GM11168 (cell line): ENCODE results near the gene CLDN7.

ENCODE experiments used
- in situ Hi-C: fragments of 300-500 bp; cut with MboI; formaldehyde crosslinking; loops from one replicate; pipeline ENCODE4 v1.12.0; 2022; ENCODE audit warnings: low sequenced_read_pairs; ENCODE audit not compliant: unreplicated experiment

Gene CLDN7

DNA sequence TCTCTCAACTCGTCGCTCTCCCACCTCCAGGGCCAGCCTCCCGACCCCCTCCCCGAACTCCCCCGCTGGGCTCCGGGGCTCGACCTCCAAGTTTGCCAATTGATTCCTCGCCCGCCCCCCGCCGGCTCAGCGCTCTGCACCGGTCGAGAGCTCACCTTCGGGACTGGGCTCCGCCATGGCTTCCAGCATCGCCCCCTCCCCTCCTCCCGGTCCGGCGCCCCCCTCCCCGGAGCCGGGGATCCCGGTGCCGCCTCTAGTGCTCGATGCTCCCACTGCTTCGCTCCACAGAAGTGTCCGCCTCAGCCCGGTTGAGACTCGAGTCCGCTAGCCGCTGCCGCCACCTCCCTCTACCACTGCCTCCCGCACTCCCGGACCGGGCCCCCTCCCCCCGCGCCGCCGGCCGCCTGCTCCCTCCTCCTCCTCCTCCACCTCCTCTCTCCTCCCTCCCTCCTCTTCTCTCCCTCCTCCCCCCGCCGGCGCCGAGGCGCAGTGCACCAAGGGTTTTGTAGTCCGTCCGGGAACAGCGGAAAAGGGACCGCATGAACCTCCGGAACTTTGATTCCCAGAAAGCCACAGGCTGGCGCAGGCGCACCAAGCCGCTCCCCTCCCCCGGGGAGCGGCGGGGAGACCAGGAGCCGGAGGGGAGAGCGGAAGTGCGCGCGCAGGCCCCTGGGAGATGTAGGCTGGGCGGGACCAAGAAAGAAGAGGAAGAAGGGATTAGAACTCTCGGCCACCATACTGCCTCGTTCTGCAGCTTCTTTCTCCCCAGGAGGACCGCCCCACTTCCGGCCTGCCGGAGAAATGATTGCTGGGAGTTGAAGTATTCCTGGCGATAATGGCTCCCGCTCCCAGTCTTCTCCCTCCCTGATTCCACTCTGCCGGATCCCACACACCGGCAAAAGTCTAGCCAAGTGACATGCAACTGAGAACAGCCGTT is 22.9 kb downstream of the CLDN7 start, which contains the start of gene PHF23:
Gene PHF23, minus strand, starts transcription at position 367 of the 937 bp plus-strand sequence. Its CDS starts 178 bp downstream, at position 189.
- in situ Hi-C loops, result no loop called here

DNA sequence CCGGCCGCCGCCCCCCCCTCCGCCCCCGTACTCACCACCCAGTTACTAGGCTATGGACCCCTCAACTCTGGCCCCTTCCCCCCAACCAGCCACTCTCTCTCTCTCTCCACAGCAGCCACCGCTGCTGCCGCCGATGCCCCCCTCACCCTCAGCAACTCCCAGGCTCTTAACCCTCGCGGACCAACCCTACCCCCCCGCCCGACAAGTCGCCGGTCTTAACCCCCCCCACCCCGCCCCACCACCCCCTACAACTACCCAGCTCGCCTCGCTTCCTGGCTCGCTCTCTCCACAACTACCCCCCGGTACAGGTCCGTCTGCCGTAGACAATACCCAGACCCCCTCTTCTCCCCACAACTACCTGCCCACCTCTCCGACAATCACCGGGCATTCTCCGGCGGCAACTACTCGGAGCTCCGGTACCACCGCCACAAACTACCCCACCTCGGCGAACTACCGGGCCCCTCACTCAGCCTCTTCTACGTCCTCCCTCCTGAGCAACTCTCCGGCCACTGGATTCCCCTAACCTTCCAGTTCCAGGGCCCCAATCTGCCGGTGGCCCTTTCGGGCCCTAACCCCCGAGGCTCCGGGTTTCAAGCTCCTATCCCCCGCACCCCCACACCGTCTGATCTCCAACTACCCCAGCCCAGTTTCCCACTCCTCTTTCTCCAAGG is 23.7 kb downstream of the CLDN7 start:
- in situ Hi-C loops, result no loop called here

DNA sequence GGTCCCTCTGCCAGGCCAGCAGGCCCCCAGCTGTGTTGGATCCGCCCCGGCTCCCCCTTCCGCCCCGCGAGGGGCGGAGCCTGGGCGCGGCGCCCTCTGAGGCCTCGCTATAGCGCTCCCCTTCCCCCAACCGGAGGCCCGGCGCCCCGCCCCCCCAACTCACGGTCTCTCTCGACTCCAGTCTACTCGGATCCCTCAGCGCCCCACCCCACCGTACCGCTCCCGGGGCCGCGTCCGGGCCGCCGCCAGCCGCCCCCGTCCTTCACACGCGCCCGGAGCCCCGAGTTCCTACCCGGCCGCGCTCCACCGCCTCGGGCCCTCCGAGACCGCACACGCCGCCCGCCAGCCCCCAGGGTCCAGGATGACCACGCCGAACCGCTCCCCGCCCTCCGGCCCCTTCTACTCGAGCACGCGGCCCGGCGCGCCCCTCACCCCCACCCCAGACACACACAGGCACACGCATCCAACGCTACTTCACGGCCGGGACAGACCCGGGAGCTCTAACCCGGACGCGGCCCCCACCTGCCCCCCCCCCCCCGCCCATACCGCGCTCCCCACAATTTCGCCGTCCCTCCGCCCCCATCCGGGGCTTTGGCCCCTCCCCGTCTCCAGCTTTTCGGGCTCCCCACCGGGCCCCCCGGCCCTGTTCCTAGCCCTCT is 24.4 kb downstream of the CLDN7 start:
- in situ Hi-C loops, result no loop called here

DNA sequence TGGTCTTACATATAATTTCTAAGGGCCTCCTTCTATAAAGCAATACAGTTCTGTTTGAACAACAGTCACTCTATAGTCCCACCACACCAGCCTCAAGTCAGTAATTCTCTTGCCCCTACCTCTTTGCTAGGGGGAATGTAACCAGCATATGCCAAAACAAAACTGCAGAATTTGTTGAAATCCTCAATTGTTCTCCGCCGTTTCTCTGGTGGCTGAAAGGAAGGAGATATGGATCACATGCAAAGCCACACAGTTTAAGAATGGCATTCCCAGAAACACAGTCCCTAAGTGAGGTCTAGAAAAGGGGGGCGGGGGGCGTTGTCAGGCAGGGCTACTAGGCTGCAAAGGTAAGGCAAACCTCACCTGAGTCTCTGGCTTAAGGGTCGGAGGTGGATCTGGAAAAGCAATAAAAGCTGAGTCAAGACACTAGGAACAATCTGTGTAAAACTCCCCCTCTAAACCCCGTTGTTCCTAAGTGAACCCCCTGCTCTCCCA is 25.0 kb downstream of the CLDN7 start:
- in situ Hi-C loops, result no loop called here

DNA sequence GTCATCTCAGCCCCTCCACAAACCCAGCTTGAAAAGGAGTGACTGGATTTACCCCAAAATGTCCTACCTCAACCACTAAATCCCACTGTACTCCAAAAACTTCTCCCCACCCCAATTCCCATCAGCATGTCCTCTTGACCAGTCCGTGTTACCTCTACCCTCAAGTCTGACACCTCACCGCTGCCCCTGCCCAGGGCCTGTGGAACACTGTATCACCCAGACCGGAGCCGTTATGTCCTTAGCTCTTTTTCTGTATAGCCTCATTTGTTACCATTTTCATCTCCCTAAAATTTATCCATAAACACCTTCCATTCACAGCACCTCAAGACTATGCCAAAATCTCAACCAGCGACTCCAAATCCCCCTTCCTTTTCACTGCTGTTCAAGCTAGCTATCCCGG is 25.5 kb downstream of the CLDN7 start:
- in situ Hi-C loops, result no loop called here

DNA sequence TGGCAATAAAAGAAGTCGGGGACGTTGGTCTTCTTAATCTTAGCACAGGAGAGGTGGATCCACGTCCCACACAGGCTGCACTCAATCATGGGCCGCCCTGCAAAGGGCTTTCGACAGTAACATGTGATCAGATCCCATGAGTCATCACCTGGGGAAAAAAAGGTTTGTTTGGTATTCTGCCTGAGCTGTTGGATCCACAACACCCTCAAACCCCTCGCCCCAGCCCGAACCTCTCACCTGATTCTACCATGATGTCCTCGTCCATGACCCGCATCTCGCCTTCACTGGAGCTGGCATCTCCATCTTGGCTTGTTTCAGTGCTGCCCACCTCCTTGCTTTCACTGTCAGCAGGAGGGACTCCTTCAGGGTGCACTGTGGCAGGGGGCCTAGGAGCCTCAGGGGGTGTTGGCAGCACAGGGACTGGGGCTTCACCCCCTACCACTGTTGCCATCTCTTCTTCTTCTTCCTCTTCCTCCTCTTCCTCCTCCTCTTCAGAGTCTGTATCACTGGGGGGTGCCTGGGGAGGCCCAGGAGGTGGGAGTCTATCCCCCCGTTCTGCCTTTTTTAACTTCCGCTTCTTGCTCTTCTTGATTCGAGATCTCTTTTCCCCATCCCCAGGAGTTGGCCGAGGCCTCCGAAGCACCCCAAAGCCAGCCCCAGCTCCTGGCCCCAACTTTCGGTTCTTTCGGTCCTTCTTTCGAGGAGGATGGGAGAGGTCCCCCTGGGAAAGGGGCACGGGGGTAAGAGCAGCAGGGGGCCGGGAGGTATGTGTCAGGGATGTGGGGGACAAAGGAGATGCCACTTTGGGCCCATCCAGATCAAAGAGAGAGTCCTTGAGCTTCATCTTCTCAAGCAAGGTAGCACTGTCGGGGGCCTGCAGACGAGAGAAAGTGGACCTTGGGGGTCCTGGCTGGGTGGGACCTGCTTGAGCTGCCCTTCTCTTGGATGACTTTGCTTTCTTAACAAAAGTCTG is 26.3 kb downstream of the CLDN7 start:
- in situ Hi-C loops, result no loop called here

DNA sequence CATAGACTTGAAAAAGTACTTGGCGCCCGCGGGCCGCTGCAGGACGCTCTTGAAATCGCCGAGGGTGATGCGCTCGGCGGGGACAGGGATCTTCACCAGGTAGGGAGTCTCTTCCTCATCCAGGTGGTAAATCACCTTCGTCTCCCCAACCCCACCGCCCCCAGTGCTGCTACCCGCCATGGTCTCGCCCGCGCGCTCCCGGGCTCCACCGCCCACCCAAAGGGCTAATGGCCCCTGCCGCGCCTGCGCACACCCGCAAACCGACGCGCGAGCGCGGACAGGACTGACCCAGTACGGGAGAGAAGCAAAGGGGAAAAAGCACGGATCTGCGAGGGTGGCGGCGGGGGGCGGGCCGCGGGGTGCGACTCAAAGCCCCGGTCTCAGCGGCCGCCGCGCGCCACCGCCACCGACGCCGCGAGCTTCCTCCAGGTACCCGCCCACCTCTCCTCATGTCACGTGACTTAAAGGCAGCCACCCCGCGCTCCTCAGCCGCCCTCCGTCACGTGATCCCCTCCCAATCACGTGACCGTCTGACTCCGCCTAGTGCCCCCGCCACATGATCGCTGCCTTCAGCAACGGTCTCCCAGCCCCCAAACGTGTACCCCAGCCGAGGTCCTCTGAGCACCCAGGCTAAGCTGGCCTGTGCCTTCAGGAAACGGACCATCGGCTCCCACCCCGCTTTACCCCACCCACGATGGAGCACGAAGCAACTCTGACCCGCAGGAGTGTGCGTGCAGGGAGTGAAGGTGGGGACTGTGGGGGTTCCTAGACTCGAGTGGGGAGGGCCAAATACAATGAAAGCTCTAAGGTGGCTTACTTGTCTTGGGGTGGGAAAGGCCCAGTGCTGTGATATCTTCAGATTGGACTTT is 28.0 kb downstream of the CLDN7 start, which contains the start of gene DVL2:
Gene DVL2, minus strand, starts transcription at position 435 of the 869 bp plus-strand sequence. Its CDS starts 255 bp downstream, at position 180.
- in situ Hi-C loops, result no loop called here

DNA sequence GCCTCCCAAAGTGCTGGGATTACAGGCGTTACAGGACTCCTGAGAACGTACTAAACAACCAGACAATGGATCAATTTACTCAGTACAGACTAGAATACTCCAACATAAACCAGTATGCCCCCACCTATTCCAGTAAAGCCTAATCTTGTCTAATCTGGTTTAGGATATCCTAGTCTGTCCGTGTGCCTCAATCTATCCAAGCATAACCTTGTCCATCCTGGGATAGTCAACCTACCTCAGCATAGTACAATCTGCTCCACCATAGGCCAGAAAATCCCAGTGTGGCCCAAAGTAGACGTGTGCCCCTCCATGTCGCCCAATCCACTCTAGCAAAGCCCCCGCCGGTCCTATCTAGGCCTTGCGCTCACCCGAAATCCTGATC is 28.6 kb downstream of the CLDN7 start:
- in situ Hi-C loops, result no loop called here

DNA sequence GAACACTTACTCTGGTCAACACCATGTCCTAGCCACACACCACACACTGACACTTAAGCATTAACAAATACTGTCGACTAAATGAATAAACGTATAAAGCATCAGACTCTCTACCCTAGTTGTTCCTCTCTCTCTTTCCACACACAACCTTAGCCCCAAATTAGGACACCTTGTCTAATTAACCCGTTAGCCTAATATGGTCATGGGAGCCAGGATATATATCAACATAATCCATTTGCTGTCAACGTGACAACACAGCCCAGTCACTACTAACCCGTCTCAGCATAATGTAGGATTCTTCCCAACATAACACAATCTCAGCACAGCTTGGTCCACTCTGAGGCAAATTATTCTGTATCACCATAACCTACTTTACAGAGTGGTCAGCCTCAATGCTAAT is 30.2 kb downstream of the CLDN7 start:
- in situ Hi-C loops, result no loop called here

DNA sequence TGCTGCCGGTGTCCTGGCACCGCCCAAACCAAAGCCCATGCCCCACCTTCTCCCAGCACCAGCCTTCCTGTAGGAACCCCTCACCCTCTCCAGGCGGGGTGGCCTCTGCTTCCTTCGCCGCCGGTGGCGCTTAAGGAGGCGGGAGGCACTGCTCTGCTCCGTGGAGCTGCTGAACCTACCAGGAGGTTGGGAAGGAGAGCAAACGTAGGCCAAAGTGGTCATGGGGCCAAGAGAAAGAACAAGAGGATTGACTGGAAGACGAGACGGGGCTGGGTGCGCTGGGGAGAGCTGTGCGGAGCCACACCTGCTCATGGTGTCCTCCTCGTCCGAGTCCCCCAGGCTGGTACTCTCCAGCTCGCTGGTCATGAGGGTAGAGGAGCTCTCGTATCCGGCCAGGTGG is 32.8 kb downstream of the CLDN7 start:
- in situ Hi-C loops, result no loop called here

DNA sequence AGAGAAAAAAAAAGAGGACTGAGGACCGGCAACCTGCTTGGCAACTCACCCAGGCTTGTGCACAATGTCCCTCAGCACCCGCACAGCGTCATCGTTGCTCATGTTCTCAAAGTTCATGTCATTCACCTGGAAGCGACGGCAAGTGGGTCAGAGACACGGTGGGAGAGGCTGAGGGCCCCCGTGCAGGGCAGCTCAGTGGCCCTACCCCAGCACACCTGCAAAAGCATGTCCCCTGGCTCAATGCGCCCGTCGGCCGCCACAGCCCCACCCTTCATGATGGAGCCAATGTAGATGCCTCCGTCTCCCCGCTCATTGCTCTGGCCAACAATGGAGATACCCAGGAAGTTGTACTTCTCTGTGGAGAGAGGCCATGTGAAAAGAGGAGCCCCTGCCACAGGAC is 33.4 kb downstream of the CLDN7 start:
- in situ Hi-C loops, result no loop called here

DNA sequence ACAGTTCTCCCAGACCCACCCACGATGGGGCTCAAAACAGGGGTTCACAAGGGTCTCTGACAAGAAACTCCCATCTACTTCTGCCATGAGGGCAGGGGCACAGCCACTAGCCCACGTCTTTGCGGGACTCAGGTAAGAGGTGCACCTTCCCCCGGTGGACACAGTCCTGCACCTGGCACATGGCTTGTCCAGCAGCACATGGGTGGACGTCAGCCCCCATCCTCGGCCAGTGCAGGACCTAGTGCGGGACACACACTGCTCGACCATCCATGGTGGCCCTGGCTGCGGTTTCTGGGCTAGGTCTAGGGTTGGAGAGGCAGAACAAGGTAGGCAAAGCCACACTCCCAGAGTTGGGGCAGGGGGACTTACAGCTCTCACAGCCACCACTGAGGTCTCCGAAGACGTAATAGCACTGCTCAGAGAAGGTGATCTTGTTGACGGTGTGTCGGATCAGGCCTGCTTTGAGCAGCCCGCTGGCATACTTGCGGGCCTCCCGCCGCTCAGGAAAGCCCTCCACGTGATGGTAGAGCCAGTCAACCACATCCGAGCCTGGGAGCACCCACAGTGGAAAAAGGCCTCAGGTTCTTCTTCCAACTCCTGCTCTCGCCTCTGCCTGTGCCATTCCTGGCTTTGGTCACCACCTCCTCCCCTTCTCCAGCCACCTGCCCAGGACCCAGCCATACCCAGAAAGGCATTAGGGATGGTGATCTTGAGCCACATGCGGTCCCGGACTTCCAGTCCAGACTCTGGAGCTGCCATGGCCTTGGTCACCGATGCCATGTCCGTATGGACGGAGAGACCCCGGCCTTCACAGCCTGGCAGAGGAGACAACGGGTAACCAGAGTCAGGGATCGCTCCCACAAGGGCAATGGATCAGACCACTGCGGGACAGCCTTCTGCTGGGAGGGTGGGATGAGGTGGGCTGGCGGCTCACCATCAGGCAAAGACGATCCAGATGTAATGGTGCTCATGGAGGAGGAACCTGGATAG is 35.3 kb downstream of the CLDN7 start:
- in situ Hi-C loops, result no loop called here

DNA sequence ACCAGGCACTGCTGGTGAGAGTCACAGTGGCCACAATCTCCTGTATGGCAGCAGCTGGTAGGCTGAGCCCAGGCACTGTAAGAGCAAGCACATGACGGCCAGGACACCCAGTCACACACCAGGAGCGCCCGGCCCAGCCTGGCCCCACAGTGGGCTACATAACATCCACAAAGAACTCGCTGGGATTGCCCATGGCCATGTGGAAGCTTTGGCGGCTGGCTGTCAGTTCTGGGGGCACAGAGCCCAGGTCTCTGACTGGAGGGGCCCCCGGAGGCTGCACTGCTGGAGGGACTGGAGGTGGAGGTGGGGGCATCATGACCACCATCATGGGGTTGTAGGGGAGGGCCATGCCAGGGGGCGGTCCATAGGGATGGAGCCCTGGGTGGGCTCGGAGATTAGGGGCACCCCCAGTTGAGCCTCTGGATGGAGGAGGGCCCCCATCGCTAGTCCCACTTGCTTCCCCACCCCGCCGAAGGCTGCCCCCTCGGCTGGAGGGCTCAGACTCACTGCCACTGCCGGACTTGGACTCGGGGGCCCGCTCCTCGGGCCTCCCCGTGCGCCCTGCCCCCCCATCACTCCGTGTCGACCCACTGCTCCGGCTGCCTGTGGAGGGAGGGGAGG is 36.5 kb downstream of the CLDN7 start:
- in situ Hi-C loops, result no loop called here

DNA sequence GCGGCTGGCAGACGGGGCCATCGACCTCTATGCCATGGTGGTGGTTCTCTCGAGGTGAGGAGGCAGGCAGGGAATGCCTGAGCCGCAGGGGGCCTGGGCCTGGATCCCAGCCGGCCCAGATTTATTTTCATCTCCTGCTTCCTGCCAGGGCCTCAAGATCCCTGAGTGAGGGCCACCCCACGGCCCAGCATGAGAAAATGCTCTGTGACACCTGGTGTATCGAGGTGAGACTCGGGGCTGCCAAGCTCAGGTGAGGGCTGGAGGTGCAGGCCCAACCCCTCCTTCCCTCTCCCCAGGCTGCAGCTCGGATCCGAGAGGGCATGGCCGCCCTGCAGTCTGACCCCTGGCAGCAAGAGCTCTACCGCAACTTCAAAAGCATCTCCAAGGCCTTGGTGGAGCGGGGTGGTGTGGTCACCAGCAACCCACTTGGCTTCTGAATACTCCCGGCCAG is 37.6 kb downstream of the CLDN7 start:
- in situ Hi-C loops, result no loop called here

DNA sequence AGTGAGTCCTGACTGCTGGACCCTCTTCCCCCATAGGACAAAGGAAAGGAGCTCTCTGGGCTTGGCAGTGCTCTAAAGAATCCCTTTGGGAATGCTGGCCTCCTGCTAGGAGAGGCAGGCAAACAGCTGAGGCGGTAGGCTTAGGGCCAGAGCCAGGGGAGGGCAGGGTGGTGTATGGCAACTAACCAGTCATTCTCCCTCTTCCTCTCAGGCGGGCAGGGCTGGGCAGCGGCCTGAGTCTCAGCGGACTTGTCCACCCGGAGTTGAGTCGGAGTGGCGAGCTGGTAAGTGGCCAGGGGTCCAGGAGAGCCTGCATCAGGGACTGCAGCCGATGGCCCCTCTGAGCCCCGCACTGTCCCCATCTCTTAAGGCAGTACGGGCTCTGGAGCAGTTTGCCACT is 38.2 kb downstream of the CLDN7 start:
- in situ Hi-C loops, result no loop called here

DNA sequence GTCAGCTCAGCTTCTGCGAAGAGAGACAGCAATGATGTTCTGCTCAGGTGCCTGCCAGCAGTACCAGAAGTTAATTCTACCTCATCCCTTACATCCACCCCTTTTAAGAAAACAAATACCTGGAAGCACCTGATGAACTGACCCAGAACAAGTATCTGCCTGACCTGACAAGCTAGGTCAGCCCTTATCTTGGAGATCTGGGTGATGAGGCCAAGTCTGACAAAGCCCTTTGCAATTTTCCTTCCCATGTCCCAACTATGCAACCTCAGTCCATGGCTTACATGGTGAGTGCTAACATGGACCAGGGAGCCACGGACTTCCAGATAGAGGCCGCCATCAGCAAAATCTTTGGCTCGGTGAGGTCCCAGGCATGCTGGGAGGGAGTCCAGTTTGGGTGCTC is 38.9 kb downstream of the CLDN7 start:
- in situ Hi-C loops, result no loop called here

DNA sequence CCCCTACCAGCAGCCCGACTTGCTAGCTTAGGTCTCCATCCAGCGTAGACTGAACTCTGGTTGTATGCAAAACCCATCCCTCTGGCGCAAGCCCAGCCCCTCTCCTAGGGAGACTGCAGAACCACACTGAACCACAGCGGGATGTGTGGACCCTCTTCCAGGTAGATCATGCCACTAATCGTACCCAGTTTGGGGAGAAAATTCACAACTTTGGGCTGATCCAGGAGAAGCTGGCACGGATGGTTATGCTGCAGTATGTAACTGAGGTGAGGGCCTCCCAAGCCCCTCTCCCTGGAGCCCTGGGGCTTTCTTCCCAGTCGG is 39.3 kb downstream of the CLDN7 start:
- in situ Hi-C loops, result no loop called here
